Measurements from ENCODE around the gene FTO. TPM values are rescaled to one million over a fixed set of nuclear protein-coding genes. Genes with fewer than 3 reads are reported as not detected.

The FTO gene
- total RNA-seq, 1 experiment from 2014 or later = 55.0 TPM

DNA sequence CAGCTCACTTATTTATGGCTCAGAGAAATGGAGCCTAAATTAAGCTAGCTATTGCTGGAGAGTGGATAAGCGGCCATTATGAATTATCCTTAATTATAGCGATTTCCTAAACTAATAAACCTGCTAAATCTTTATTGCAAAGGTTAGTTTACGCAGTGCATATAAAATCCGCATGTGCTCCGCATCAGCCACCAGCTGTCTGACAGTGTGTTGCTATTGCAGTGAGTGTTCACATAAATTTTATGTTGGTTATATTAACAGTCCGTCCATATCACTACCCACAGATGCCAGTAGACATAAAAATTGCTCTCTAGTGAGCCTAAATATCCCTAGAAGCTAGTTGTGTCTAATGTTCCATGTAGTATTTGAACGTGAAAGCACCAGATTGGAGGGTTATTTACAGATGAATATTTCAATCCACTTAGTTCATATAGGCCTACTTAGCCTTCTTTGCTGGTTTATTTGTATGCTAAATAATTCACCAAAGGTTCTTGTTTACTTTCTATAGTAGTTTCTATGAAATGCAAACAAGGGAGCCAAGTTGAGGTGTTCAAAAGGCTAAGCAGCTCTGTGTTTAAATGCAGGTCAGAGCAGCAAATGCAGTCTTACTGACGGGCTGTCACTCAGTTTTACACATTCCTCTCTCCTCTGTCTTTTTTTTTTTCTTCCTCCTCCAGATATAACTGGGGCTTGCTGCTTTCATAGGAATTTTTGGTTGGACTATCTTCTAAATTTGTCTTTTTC, 363.5 kb downstream of the FTO start:
- Mint-ChIP-seq H3K9me3 (ENCODE audit: unreplicated experiment) (no peaks in the 10 kb centered on the region), H3K27ac (ENCODE audit: low read depth, unreplicated experiment) (no peak overlapping the region), H3K27me3 (ENCODE audit: insufficient read depth, unreplicated experiment) (no peaks in the 10 kb centered on the region), H3K4me3 (ENCODE audit: unreplicated experiment) (no peak overlapping the region), H3K36me3 (ENCODE audit: insufficient read depth, unreplicated experiment) (peaks cover 5% of the 10 kb centered on the region), H3K4me1 (ENCODE audit: insufficient read depth, unreplicated experiment) (peaks cover 22% of the 10 kb centered on the region)
- DNase-seq (ENCODE audit: unreplicated experiment) = no peak
- intact Hi-C loops (cut with micrococcal nuclease) = no loop called here
- CTCF ChIA-PET = interaction anchor here (0.6 kb wide), 2 partner anchors 10 to 308 kb away, joined by 3 read pairs; no protein-coding TSS in a partner anchor
- TF ChIP-seq, protein P1, sequence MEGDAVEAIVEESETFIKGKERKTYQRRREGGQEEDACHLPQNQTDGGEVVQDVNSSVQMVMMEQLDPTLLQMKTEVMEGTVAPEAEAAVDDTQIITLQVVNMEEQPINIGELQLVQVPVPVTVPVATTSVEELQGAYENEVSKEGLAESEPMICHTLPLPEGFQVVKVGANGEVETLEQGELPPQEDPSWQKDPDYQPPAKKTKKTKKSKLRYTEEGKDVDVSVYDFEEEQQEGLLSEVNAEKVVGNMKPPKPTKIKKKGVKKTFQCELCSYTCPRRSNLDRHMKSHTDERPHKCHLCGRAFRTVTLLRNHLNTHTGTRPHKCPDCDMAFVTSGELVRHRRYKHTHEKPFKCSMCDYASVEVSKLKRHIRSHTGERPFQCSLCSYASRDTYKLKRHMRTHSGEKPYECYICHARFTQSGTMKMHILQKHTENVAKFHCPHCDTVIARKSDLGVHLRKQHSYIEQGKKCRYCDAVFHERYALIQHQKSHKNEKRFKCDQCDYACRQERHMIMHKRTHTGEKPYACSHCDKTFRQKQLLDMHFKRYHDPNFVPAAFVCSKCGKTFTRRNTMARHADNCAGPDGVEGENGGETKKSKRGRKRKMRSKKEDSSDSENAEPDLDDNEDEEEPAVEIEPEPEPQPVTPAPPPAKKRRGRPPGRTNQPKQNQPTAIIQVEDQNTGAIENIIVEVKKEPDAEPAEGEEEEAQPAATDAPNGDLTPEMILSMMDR (IDR thresholded peaks at IDR 0.05; ENCODE audit: unreplicated experiment) = no peak
- POLR2A ChIA-PET = interaction anchor here (0.6 to 2.7 kb wide), 4 partner anchors 10 to 246 kb away, joined by 4 to 29 read pairs (median 9); no protein-coding TSS in a partner anchor
- no TSS peak for BruUV-seq (replicated peaks)

DNA sequence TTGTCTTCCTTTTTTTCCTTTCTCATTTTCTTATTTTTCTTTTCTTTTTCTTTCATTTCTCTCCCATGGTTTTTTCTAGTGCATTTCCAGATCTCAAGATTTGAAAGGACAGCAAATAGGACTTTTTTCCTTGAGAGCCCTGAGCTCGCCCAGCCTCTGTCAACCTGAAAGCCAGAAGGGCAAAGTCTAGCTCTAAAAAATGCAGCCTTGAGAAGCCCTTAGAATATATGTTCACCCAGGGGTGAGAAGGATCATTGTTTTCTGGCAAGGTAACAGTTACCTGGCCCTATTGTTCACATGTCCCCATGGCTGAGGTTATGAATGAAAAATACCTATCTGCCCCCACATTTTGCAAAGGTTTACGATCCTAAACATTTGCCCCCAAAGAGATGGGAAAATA, 364.3 kb downstream of the FTO start:
- Mint-ChIP-seq H3K4me3 (ENCODE audit: unreplicated experiment) (no peak overlapping the region), H3K27ac (ENCODE audit: low read depth, unreplicated experiment) (no peak overlapping the region), H3K36me3 (ENCODE audit: insufficient read depth, unreplicated experiment) (peaks cover 5% of the 10 kb centered on the region), H3K4me1 (ENCODE audit: insufficient read depth, unreplicated experiment) (peaks cover 21% of the 10 kb centered on the region), H3K27me3 (ENCODE audit: insufficient read depth, unreplicated experiment) (no peaks in the 10 kb centered on the region), H3K9me3 (ENCODE audit: unreplicated experiment) (no peaks in the 10 kb centered on the region)
- intact Hi-C loops (cut with micrococcal nuclease) = no loop called here
- BruUV-seq (replicated peaks) = no TSS peak
- DNase-seq (ENCODE audit: unreplicated experiment) = no peak
- ChIA-PET POLR2A (interaction anchor here (0.6 to 2.7 kb wide), 3 partner anchors 9 to 95 kb away, joined by 3 to 29 read pairs (median 10); no protein-coding TSS in a partner anchor), CTCF (no interaction called here)
- TF ChIP-seq, protein P1 (IDR thresholded peaks at IDR 0.05; ENCODE audit: unreplicated experiment) = no peak

DNA sequence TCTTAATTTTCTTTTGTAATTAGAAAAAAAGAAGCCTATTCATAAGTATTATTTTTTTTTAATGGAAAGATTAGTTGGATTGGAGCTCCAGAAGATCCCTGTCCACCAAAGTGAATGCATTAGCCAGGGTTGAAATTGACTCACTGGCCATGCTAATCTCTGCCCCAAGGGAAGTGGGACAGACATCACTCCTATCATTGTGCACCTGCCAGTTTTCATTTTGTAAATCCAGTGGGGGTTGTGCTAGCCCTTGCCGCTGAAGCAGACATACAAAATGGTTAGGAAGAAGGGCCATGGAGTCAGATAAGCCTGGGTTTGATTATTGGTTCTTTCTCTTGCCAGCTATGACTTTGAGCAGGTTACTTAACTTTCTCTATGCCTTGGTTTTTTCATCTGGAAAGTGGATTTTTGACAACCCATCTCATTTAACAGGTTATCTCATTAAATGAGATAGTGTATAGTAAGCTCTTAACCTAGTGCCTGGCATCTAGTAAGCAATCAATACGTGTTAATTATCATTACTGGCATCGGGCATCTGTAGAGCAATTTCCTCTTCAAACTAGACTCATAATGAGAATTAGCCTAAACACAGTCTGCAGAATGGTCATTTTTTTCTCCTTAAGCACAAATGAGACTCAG, 365.8 kb downstream of the FTO start:
- peaks cover 9% of the 10 kb centered on the region for H3K36me3 Mint-ChIP-seq (ENCODE audit: insufficient read depth, unreplicated experiment)
- BruUV-seq (replicated peaks) = no TSS peak
- no peak overlapping the region for H3K4me3 Mint-ChIP-seq (ENCODE audit: unreplicated experiment)
- CTCF ChIA-PET = no interaction called here
- H3K9me3 Mint-ChIP-seq (ENCODE audit: unreplicated experiment) = no peaks in the 10 kb centered on the region
- no peaks in the 10 kb centered on the region for H3K27me3 Mint-ChIP-seq (ENCODE audit: insufficient read depth, unreplicated experiment)
- H3K4me1 Mint-ChIP-seq (ENCODE audit: insufficient read depth, unreplicated experiment) = peaks cover 25% of the 10 kb centered on the region
- no peak overlapping the region for H3K27ac Mint-ChIP-seq (ENCODE audit: low read depth, unreplicated experiment)
- intact Hi-C loops (cut with micrococcal nuclease) = no loop called here
- DNase-seq (ENCODE audit: unreplicated experiment) = no peak
- TF ChIP-seq, protein P1 (IDR thresholded peaks at IDR 0.05; ENCODE audit: unreplicated experiment) = no peak
- POLR2A ChIA-PET = interaction anchor here (0.5 to 1.6 kb wide), 3 partner anchors 11 to 859 kb away, joined by 3 to 6 read pairs (median 3); no protein-coding TSS in a partner anchor

DNA sequence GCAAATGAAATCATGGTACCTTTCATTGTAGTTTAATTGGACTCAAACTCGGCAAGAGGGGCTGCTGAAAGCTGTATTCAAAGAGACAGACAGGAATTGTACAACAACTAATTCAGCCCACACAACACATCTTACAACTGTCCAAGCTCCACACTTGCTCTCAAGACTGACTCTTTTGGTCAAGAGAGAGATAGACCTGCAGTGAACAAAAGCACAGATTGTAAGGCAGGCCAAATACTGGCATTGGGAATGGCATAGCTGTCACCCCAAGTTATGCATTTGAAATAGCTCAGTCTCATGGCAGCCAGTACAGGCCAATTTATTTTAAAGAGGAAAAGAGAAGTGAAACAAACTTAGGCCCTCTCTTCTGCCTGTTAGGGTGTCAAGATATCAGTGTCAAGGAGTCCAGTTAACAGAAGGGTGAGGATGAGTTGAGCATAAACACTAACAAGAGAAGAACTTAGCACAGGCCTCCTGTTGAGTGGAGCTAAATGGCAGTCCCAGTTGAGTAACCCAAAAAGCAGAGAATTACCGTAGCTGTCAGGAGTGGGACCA, 366.9 kb downstream of the FTO start:
- POLR2A ChIA-PET = interaction anchor here (0.6 to 0.7 kb wide), 2 partner anchors 18 to 38 kb away, joined by 3 to 4 read pairs; no protein-coding TSS in a partner anchor
- CTCF ChIA-PET = interaction anchor here (0.9 kb wide), 1 partner anchor 38 kb away, joined by 4 read pairs; no protein-coding TSS in a partner anchor
- no TSS peak for BruUV-seq (replicated peaks)

More for the DNA sequence above, 366.9 kb downstream of the FTO start:
- H3K4me3 Mint-ChIP-seq (ENCODE audit: unreplicated experiment) = no peak overlapping the region
- peaks cover 22% of the 10 kb centered on the region for H3K4me1 Mint-ChIP-seq (ENCODE audit: insufficient read depth, unreplicated experiment)
- H3K9me3 Mint-ChIP-seq (ENCODE audit: unreplicated experiment) = no peaks in the 10 kb centered on the region
- H3K36me3 Mint-ChIP-seq (ENCODE audit: insufficient read depth, unreplicated experiment) = peaks cover 10% of the 10 kb centered on the region
- no peak overlapping the region for H3K27ac Mint-ChIP-seq (ENCODE audit: low read depth, unreplicated experiment)
- no peaks in the 10 kb centered on the region for H3K27me3 Mint-ChIP-seq (ENCODE audit: insufficient read depth, unreplicated experiment)
- intact Hi-C loops (cut with micrococcal nuclease) = no loop called here
- TF ChIP-seq, protein P1 (IDR thresholded peaks at IDR 0.05; ENCODE audit: unreplicated experiment) = no peak
- DNase-seq (ENCODE audit: unreplicated experiment) = no peak

All from MCF 10A (cell line).